ENCODE data around the gene GRIN2A. TPM values are rescaled to one million over a fixed set of nuclear protein-coding genes. Genes with fewer than 3 reads are reported as not detected.

GRIN2A gene
- total RNA-seq, 1 experiment from 2014 or later, result not detected

DNA sequence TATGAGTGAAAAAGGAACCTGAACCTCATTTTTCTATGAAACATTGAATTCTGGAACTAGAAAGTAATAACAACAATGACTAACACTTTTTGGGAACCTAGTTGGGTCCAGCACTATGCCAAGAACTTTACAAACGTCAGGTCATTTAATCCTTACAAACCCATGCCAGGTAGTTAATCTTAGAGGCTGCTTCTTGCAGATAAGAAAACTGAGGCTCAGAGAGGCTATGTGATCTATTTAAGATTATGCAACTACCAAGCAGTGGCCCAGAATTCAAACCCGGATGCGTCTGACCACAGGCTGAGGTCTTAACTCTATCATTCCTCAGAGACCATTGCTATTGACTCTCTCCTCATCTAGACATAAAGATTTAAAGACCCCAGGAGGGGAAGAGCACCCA, 358.7 kb downstream of the GRIN2A start:
- intact Hi-C loops (cut with micrococcal nuclease), result no loop called here
- ChIA-PET CTCF (no interaction called here), POLR2A (no interaction called here)
- DNase-seq (ENCODE audit: unreplicated experiment), result no peak
- Mint-ChIP-seq H3K27ac (ENCODE audit: low read depth, unreplicated experiment) (no peak overlapping the region), H3K4me3 (ENCODE audit: unreplicated experiment) (no peak overlapping the region), H3K9me3 (ENCODE audit: unreplicated experiment) (peaks cover 27% of the 10 kb centered on the region), H3K4me1 (ENCODE audit: insufficient read depth, unreplicated experiment) (no peaks in the 10 kb centered on the region), H3K27me3 (ENCODE audit: insufficient read depth, unreplicated experiment) (no peaks in the 10 kb centered on the region), H3K36me3 (ENCODE audit: insufficient read depth, unreplicated experiment) (no peaks in the 10 kb centered on the region)
- BruUV-seq (replicated peaks), result no TSS peak
- TF ChIP-seq, protein P1, sequence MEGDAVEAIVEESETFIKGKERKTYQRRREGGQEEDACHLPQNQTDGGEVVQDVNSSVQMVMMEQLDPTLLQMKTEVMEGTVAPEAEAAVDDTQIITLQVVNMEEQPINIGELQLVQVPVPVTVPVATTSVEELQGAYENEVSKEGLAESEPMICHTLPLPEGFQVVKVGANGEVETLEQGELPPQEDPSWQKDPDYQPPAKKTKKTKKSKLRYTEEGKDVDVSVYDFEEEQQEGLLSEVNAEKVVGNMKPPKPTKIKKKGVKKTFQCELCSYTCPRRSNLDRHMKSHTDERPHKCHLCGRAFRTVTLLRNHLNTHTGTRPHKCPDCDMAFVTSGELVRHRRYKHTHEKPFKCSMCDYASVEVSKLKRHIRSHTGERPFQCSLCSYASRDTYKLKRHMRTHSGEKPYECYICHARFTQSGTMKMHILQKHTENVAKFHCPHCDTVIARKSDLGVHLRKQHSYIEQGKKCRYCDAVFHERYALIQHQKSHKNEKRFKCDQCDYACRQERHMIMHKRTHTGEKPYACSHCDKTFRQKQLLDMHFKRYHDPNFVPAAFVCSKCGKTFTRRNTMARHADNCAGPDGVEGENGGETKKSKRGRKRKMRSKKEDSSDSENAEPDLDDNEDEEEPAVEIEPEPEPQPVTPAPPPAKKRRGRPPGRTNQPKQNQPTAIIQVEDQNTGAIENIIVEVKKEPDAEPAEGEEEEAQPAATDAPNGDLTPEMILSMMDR (IDR thresholded peaks at IDR 0.05; ENCODE audit: unreplicated experiment), result no peak

DNA sequence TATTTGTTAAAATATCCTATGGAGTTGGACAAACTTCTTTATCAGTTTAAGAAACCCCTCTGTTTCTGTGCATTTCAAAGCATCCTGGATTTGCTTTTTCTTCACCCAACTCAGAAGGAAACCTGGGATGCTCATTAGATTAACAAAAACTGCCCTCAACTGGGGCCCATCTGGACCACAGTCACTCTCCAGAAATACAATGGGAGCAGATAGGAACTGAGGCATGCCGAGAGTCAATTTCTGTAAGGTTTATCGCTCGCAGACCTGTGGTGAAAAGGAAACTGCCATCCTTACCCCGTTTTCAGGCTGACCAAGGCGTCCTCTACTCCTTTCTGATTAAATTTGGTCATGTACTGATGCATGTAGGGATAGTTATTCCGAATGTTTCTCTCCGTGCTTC, 360.3 kb downstream of the GRIN2A start:
- intact Hi-C loops (cut with micrococcal nuclease), result no loop called here
- TF ChIP-seq, protein P1 (IDR thresholded peaks at IDR 0.05; ENCODE audit: unreplicated experiment), result no peak
- H3K36me3 Mint-ChIP-seq (ENCODE audit: insufficient read depth, unreplicated experiment), result no peaks in the 10 kb centered on the region
- no peak overlapping the region for H3K4me3 Mint-ChIP-seq (ENCODE audit: unreplicated experiment)
- H3K27ac Mint-ChIP-seq (ENCODE audit: low read depth, unreplicated experiment), result no peak overlapping the region
- no peaks in the 10 kb centered on the region for H3K27me3 Mint-ChIP-seq (ENCODE audit: insufficient read depth, unreplicated experiment)
- H3K4me1 Mint-ChIP-seq (ENCODE audit: insufficient read depth, unreplicated experiment), result no peaks in the 10 kb centered on the region
- no TSS peak for BruUV-seq (replicated peaks)
- peaks cover 29% of the 10 kb centered on the region for H3K9me3 Mint-ChIP-seq (ENCODE audit: unreplicated experiment)
- ChIA-PET POLR2A (no interaction called here), CTCF (no interaction called here)
- DNase-seq (ENCODE audit: unreplicated experiment), result no peak

DNA sequence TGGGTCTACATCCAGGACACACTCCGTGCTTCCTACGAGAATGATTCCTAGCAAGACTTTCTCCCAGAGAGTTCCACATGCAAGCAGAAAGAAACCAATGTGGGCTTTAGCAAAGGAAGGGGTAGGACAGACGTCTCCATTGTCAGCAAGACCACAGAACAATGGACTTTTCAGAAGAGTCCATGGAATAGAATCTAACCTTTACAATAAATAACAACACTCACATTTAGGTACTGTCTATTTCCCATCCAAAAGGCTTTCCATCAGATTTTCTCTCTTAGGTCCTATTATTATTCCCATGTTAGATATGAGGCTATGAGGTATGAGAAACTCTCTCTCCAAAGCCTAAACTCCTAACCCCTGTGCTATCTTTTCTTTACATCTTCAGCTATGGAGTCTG, 360.9 kb downstream of the GRIN2A start:
- ChIA-PET POLR2A (no interaction called here), CTCF (no interaction called here)
- TF ChIP-seq, protein P1 (IDR thresholded peaks at IDR 0.05; ENCODE audit: unreplicated experiment), result no peak
- intact Hi-C loops (cut with micrococcal nuclease), result no loop called here
- Mint-ChIP-seq H3K9me3 (ENCODE audit: unreplicated experiment) (peaks cover 29% of the 10 kb centered on the region), H3K27ac (ENCODE audit: low read depth, unreplicated experiment) (no peak overlapping the region), H3K27me3 (ENCODE audit: insufficient read depth, unreplicated experiment) (no peaks in the 10 kb centered on the region), H3K36me3 (ENCODE audit: insufficient read depth, unreplicated experiment) (no peaks in the 10 kb centered on the region), H3K4me3 (ENCODE audit: unreplicated experiment) (no peak overlapping the region), H3K4me1 (ENCODE audit: insufficient read depth, unreplicated experiment) (no peaks in the 10 kb centered on the region)
- no TSS peak for BruUV-seq (replicated peaks)
- DNase-seq (ENCODE audit: unreplicated experiment), result no peak

DNA sequence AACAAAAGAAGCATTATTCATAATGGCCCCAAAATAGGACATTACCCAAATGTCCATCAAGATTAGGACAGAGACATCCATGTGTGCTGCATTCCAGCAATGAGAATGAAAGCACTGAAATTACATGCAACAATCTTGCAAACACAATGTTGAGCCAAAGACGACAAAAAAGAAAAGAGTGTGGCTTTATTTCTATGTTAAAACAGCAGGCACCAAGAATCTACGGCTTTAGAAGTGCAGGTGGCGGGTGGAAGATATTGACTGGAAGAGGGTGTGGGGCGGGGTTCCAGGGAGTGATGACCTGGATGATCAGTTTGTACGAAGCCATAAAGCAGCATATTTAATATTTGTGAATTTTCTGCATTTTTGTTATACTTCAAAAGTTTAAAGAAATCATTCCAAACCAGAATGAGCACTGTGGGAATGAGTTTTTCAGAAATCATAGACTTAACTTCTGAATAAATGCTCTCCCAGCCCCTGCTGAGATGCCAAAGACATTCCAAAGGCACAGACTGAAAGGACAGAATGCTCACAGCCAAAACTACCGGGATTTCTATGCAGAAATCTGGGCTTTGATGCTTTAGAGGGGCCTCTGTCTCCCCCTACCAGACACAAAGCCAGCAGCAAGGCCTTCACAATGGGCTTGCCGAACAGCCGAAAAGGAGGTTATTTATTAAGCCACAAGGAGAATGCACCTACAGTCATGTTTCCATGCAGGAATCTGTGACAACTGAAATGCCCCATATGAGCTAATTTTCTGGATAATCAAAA, 361.6 kb downstream of the GRIN2A start:
- peaks cover 35% of the 10 kb centered on the region for H3K9me3 Mint-ChIP-seq (ENCODE audit: unreplicated experiment)
- H3K36me3 Mint-ChIP-seq (ENCODE audit: insufficient read depth, unreplicated experiment), result peaks cover 4% of the 10 kb centered on the region
- no peak overlapping the region for H3K27ac Mint-ChIP-seq (ENCODE audit: low read depth, unreplicated experiment)
- no peaks in the 10 kb centered on the region for H3K27me3 Mint-ChIP-seq (ENCODE audit: insufficient read depth, unreplicated experiment)
- BruUV-seq (replicated peaks), result no TSS peak
- ChIA-PET POLR2A (no interaction called here), CTCF (interaction anchor here (0.7 kb wide), 1 partner anchor 386 kb away, joined by 3 read pairs; no protein-coding TSS in a partner anchor)
- intact Hi-C loops (cut with micrococcal nuclease), result no loop called here
- no peak for DNase-seq (ENCODE audit: unreplicated experiment)
- H3K4me1 Mint-ChIP-seq (ENCODE audit: insufficient read depth, unreplicated experiment), result no peaks in the 10 kb centered on the region
- no peak overlapping the region for H3K4me3 Mint-ChIP-seq (ENCODE audit: unreplicated experiment)
- TF ChIP-seq, protein P1 (IDR thresholded peaks at IDR 0.05; ENCODE audit: unreplicated experiment), result no peak

Data from MCF 10A (cell line).